C4-2B (cell line): ENCODE measurements around the gene INKA1.

Experiments used
- ZFX ChIP-seq: fragments of 450-650 bp; IDR thresholded peaks from 2 replicates; pipeline ENCODE4 v1.6.1; 2017
- TF ChIP-seq, protein P1 (sequence below): fragments of 450-650 bp; conservative IDR thresholded peaks from 2 replicates; pipeline ENCODE4 v1.5.1; 2017; ENCODE audit warnings: mild to moderate bottlenecking

DNA sequence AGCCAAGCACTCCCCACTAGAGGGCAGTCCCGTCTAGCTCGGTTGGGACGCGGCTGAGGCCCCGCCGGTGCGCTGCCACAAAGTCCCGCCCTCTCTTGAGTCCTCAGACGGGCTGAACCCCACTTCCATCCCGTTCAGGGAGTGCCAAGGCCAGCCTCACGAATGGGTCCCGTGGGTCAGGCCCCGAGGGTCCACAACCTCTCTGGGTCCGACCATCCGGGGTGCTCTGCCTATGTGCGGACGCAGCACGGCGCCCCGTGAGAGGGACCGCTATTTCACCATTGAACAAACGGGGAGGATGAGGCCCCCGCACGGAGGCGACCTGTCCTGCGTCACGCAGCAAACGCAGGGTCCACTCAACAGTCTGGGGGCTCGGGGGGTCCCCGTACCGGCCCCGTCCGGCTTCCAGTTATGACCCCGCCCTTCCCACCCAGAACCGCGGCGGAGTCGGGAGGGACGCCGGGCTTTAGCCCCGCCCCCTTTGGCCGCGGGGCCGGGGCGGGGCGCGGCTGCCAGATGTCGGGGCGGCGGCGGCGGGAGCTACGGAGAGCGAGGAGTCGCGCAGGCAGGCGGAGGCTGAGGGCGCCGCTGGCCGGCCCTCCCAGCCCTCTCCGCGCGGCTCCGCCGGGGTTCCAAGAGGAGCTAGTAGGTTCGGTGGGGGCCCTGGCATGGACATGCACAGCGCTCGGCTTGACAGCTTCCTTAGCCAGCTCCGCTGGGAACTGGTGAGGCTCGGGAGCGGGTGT lies at the start of gene INKA1:
- TF ChIP-seq, protein P1, sequence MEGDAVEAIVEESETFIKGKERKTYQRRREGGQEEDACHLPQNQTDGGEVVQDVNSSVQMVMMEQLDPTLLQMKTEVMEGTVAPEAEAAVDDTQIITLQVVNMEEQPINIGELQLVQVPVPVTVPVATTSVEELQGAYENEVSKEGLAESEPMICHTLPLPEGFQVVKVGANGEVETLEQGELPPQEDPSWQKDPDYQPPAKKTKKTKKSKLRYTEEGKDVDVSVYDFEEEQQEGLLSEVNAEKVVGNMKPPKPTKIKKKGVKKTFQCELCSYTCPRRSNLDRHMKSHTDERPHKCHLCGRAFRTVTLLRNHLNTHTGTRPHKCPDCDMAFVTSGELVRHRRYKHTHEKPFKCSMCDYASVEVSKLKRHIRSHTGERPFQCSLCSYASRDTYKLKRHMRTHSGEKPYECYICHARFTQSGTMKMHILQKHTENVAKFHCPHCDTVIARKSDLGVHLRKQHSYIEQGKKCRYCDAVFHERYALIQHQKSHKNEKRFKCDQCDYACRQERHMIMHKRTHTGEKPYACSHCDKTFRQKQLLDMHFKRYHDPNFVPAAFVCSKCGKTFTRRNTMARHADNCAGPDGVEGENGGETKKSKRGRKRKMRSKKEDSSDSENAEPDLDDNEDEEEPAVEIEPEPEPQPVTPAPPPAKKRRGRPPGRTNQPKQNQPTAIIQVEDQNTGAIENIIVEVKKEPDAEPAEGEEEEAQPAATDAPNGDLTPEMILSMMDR = peak; percentile 90
- no peak for TF ChIP-seq ZFX
